Liver (tissue), 9 donors: ENCODE measurements around the gene LYSMD1. TPM values are rescaled to one million over a fixed set of nuclear protein-coding genes. Genes with fewer than 3 reads are reported as not detected.

Source experiments
- DNase-seq: peaks from one replicate; pipeline ENCODE4 v3.0.0-alpha.2; 2017; ENCODE audit warnings: low spot score
- H3K27ac ChIP-seq, 2 donors: one replicate each; pipeline ENCODE4 v1.7.0; 2013; ENCODE audit warnings: inconsistent platforms in 2 of 2, low read length in 2 of 2, control low read depth in 1 of 2, low read depth in 1 of 2, mild to moderate bottlenecking in 1 of 2
- H3K27me3 ChIP-seq, 4 donors: one replicate each; pipeline versions ENCODE4 v1.6.1 to v1.7.0; 2013; ENCODE audit warnings: low read length in 3 of 4, inconsistent platforms in 1 of 4, mild to moderate bottlenecking in 1 of 4, moderate library complexity in 1 of 4; ENCODE audit not compliant: control insufficient read depth in 4 of 4, insufficient read depth in 4 of 4
- H3K36me3 ChIP-seq, 4 donors: one replicate each; pipeline versions ENCODE4 v1.6.1 to v1.7.0; 2013; ENCODE audit warnings: low read length in 3 of 4, mild to moderate bottlenecking in 3 of 4, low read depth in 1 of 4, moderate library complexity in 1 of 4; ENCODE audit not compliant: control insufficient read depth in 4 of 4, insufficient read depth in 3 of 4
- H3K4me1 ChIP-seq, 4 donors: one replicate each; pipeline versions ENCODE4 v1.6.1 to v1.7.0; 2013; ENCODE audit warnings: low read length in 3 of 4, mild to moderate bottlenecking in 3 of 4, moderate library complexity in 1 of 4; ENCODE audit not compliant: control insufficient read depth in 4 of 4, insufficient read depth in 4 of 4
- H3K4me3 ChIP-seq, 3 donors: one replicate each; pipeline versions ENCODE4 v1.6.1 to v1.7.0; 2013; ENCODE audit warnings: low read length in 3 of 3, control low read depth in 1 of 3, low read depth in 1 of 3, mild to moderate bottlenecking in 1 of 3
- H3K9ac ChIP-seq, 2 donors: one replicate each; pipeline ENCODE4 v1.7.0; 2013; ENCODE audit warnings: low read length in 2 of 2, mild to moderate bottlenecking in 2 of 2, moderate library complexity in 2 of 2, control low read depth in 1 of 2, low read depth in 1 of 2
- H3K9me3 ChIP-seq, 4 donors: one replicate each; pipeline versions ENCODE4 v1.6.1 to v1.7.0; 2013; ENCODE audit warnings: low read length in 3 of 4; ENCODE audit not compliant: control insufficient read depth in 4 of 4
- EGR1 ChIP-seq, 2 donors: IDR thresholded peaks; 2 replicates each; pipeline ENCODE4 v1.6.1; 2016 to 2018; ENCODE audit warnings: antibody characterized with exemption in 2 of 2, low read depth in 2 of 2
- FOXA1 ChIP-seq: IDR thresholded peaks from 2 replicates; pipeline ENCODE4 v1.6.1; 2016; ENCODE audit warnings: antibody characterized with exemption
- FOXA2 ChIP-seq: IDR thresholded peaks from 2 replicates; pipeline ENCODE4 v1.6.1; 2016; ENCODE audit warnings: antibody characterized with exemption
- GABPA ChIP-seq, 2 donors: IDR thresholded peaks in 1 of 2; conservative IDR thresholded peaks in 1 of 2; 2 replicates each; pipeline ENCODE4 v1.6.1; 2016; ENCODE audit warnings: antibody characterized with exemption in 2 of 2, mild to moderate bottlenecking in 1 of 2, moderate library complexity in 1 of 2
- HNF4A ChIP-seq, 2 donors: conservative IDR thresholded peaks; 2 replicates each; pipeline ENCODE4 v1.6.1; 2016; ENCODE audit warnings: antibody characterized with exemption in 2 of 2, mild to moderate bottlenecking in 2 of 2
- HNF4G ChIP-seq: IDR thresholded peaks from 2 replicates; pipeline ENCODE4 v1.6.1; 2016; ENCODE audit warnings: antibody characterized with exemption
- JUND ChIP-seq, 2 donors: IDR thresholded peaks; 2 replicates each; pipeline ENCODE4 v1.6.1; 2016; ENCODE audit warnings: antibody characterized with exemption in 2 of 2
- NR2F2 ChIP-seq: IDR thresholded peaks from 2 replicates; pipeline ENCODE4 v1.6.1; 2016; ENCODE audit warnings: antibody characterized with exemption
- RAD21 ChIP-seq, 2 donors: IDR thresholded peaks; 2 replicates each; pipeline ENCODE4 v1.6.1; 2016; ENCODE audit warnings: antibody characterized with exemption in 2 of 2, mild to moderate bottlenecking in 2 of 2
- RXRA ChIP-seq, 2 donors: IDR thresholded peaks; 2 replicates each; pipeline ENCODE4 v1.6.1; 2017 to 2018; ENCODE audit warnings: antibody characterized with exemption in 2 of 2, mild to moderate bottlenecking in 1 of 2
- SP1 ChIP-seq: IDR thresholded peaks from 2 replicates; pipeline ENCODE4 v1.6.1; 2018; ENCODE audit warnings: antibody characterized with exemption, mild to moderate bottlenecking
- TAF1 ChIP-seq: conservative IDR thresholded peaks from 2 replicates; pipeline ENCODE4 v1.6.1; 2016; ENCODE audit warnings: antibody characterized with exemption, mild to moderate bottlenecking
- YY1 ChIP-seq: IDR thresholded peaks from 2 replicates; pipeline ENCODE4 v1.6.1; 2016; ENCODE audit warnings: antibody characterized with exemption, mild to moderate bottlenecking
- WGBS: extraction: QIAGEN DNeasy Blood & Tissue Kit; methylation state at CpG from one replicate; pipeline ENCODE4 v1.1.7; 2013; 5-methylcytosine and 5-hydroxymethylcytosine counted together
- polyA plus RNA-seq, 2 donors: library from polyadenylated mRNA; stranded (reverse) in 1 of 2; unstranded in 1 of 2; fragments of 200-250 nt in 1 of 2; fragments of >200 nt in 1 of 2; fragmentation: Nextera tagmentation in 1 of 2; extraction: Ambion mirVana in 1 of 2; gene quantifications; one replicate each; pipeline versions ENCODE4 v1.2.1 to v1.2.3, GENCODE V29; 2013 to 2015
- total RNA-seq, 2 donors: library from RNA; depleted of rRNA; stranded (reverse); fragments of >200 nt; gene quantifications; one replicate each; pipeline ENCODE4 v1.2.3, GENCODE V29; 2014
- TF ChIP-seq, protein P1 (sequence below): IDR thresholded peaks from 2 replicates; pipeline ENCODE4 v1.6.1; 2016; ENCODE audit warnings: antibody characterized with exemption
- TF ChIP-seq, protein P2 (sequence below): fragments of 150-350 bp; IDR thresholded peaks from 2 replicates; pipeline ENCODE4 v1.5.1; 2017; ENCODE audit warnings: improper control_type of control experiment, low read depth, low read length; ENCODE audit not compliant: missing input control
- TF ChIP-seq, protein P3 (sequence below): IDR thresholded peaks from 2 replicates; pipeline ENCODE4 v1.6.1; 2016; ENCODE audit warnings: antibody characterized with exemption
- TF ChIP-seq, protein P4 (sequence below): IDR thresholded peaks from 2 replicates; pipeline ENCODE4 v1.6.1; 2016; ENCODE audit warnings: antibody characterized with exemption, mild to moderate bottlenecking
- TF ChIP-seq, protein P5 (sequence below): IDR thresholded peaks from 2 replicates; pipeline ENCODE4 v1.6.1; 2016; ENCODE audit warnings: antibody characterized with exemption
- donor health status: healthy.
- donor health status: healthy.
- donor health status: healthy.
- donor health status: healthy.
- donor health status: healthy.

LYSMD1 gene
- total and polyA plus RNA-seq, 4 donors: 2.8 to 5.3 (median 3.9) TPM

DNA sequence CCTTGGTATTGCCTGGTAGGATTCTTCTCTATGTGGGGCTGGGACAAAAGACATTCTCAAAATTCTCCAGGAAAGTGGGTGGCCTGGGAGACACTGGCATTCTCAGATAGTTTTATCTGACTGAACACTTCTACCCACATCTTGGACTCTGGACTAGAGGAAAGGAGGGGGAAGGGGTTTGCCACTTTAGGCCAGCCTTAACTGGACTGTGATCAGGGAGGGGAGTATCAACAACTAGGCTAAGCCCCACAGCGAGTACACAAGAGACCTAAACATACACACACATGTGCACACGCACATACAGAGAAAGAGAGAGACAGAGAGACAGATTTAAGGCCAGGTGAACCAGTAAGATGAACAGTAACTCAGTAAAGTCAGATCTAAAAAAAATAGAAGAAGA, 18.0 kb downstream of the LYSMD1 start (continued):
- TF ChIP-seq, protein P1, sequence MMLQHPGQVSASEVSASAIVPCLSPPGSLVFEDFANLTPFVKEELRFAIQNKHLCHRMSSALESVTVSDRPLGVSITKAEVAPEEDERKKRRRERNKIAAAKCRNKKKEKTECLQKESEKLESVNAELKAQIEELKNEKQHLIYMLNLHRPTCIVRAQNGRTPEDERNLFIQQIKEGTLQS: no peak
- TF ChIP-seq RXRA (IDR thresholded peaks at IDR 0.05): no peak
- no peak for TF ChIP-seq EGR1 (IDR thresholded peaks at IDR 0.05; ENCODE audit: low read depth in 2 of 2)
- TF ChIP-seq RAD21 (IDR thresholded peaks at IDR 0.05): no peak

DNA sequence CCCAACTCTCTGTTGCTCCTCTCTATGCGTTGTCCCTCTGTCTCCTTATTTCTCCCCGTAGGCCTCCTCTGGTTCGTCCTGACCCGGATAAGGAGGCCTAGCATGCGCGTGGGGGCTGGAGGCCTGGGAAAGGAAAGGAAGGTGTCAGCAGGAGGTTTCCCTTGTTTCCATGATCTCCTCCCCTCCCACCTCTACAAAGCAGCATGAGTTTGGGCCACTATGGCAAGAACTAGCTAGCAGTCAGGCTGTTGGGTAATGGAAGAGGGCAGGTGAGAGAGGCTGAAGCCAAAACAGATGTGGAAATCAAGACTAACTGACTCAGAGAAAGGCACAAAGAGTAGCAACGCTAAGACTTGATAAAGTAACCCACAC, 18.6 kb downstream of the LYSMD1 start:
- Histone ChIP-seq H3K9ac (peak overlapping the region in 1 of 2 donors; percentile 12), H3K36me3 (peaks cover 0 to 2% (median 0%) of the 10 kb centered on the region in 4 donors), H3K9me3 (no peaks in the 10 kb centered on the region), H3K4me1 (peaks cover 0 to 25% (median 16%) of the 10 kb centered on the region in 4 donors), H3K4me3 (peak overlapping the region; percentile 64 to 68 (median 65)), H3K27me3 (no peaks in the 10 kb centered on the region), H3K27ac (peak overlapping the region; percentile 40 to 75)
- DNase-seq: no peak
- 12% methylated on average over 7 of the region's 7 CpGs for WGBS
- TF ChIP-seq RAD21 (IDR thresholded peaks at IDR 0.05) (no peak), JUND (IDR thresholded peaks at IDR 0.05) (no peak), YY1 (no peak)
- TF ChIP-seq, protein P2, sequence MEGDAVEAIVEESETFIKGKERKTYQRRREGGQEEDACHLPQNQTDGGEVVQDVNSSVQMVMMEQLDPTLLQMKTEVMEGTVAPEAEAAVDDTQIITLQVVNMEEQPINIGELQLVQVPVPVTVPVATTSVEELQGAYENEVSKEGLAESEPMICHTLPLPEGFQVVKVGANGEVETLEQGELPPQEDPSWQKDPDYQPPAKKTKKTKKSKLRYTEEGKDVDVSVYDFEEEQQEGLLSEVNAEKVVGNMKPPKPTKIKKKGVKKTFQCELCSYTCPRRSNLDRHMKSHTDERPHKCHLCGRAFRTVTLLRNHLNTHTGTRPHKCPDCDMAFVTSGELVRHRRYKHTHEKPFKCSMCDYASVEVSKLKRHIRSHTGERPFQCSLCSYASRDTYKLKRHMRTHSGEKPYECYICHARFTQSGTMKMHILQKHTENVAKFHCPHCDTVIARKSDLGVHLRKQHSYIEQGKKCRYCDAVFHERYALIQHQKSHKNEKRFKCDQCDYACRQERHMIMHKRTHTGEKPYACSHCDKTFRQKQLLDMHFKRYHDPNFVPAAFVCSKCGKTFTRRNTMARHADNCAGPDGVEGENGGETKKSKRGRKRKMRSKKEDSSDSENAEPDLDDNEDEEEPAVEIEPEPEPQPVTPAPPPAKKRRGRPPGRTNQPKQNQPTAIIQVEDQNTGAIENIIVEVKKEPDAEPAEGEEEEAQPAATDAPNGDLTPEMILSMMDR: no peak

DNA sequence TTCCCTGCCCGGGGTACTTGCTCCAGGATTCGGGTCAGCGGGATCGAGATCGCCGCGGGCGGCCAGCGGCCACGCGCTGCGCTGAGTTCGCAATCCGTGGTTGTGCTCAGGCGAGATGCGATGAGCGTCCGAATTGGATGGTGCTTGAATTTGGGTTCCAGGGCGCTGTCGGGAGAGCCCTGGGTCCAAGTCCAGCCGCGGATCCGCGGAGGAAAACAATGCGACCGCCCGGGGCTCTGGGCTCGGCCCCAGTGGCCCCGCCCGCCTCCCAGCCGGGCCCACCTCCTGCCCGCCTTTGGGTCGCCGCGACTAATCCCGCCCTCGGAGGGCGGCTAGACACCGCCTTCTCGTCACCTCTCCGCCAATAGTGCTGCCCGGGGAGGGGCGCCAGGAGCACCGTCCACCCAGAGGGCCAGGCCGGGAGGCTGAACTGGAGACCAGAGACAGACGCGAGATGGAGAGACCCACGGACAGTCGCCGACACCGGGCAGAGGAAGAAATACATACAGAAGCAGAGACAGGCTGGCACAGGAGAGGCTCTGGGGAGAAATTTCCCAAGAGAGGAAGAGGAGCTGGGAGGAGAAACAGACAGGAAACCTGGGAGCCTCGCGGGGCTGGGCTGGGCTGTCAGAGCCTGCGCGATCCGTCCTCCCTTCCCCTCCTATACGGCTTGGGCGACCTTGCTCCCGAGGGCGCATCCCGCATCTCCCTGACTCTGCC, 19.1 kb downstream of the LYSMD1 start, which contains the start of gene SEMA6C:
SEMA6C (minus strand) TSS at position 220 of the 720 bp plus-strand sequence. CDS start 4,010 bp downstream, outside the sequence.
- under 1% methylated on average over 61 of the region's 61 CpGs for WGBS
- Histone ChIP-seq H3K27ac (peak within 1 kb of the TSS; percentile 40 to 75), H3K36me3 (peaks cover 0 to 2% (median 0%) of the 10 kb centered on the region in 4 donors), H3K4me3 (peak within 1 kb of the TSS; percentile 64 to 82 (median 65)), H3K9ac (peak within 1 kb of the TSS in 1 of 2 donors; percentile 12), H3K9me3 (no peaks in the 10 kb centered on the region), H3K4me1 (peaks cover 0 to 25% (median 16%) of the 10 kb centered on the region in 4 donors), H3K27me3 (no peaks in the 10 kb centered on the region)
- peak; percentile 33 for TF ChIP-seq FOXA1
- no peak for TF ChIP-seq FOXA2
- TF ChIP-seq, protein P3, sequence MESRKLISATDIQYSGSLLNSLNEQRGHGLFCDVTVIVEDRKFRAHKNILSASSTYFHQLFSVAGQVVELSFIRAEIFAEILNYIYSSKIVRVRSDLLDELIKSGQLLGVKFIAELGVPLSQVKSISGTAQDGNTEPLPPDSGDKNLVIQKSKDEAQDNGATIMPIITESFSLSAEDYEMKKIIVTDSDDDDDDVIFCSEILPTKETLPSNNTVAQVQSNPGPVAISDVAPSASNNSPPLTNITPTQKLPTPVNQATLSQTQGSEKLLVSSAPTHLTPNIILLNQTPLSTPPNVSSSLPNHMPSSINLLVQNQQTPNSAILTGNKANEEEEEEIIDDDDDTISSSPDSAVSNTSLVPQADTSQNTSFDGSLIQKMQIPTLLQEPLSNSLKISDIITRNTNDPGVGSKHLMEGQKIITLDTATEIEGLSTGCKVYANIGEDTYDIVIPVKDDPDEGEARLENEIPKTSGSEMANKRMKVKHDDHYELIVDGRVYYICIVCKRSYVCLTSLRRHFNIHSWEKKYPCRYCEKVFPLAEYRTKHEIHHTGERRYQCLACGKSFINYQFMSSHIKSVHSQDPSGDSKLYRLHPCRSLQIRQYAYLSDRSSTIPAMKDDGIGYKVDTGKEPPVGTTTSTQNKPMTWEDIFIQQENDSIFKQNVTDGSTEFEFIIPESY: no peak
- TF ChIP-seq, protein P1: no peak
- TF ChIP-seq RXRA (IDR thresholded peaks at IDR 0.05): peak; percentile 7 to 20
- TF ChIP-seq GABPA (IDR thresholded peaks at IDR 0.05 in 1 of 2, conservative IDR thresholded peaks at IDR 0.05 in 1 of 2): peak in 1 of 2 donors; percentile 27
- TF ChIP-seq, protein P2: no peak
- TF ChIP-seq, protein P4, sequence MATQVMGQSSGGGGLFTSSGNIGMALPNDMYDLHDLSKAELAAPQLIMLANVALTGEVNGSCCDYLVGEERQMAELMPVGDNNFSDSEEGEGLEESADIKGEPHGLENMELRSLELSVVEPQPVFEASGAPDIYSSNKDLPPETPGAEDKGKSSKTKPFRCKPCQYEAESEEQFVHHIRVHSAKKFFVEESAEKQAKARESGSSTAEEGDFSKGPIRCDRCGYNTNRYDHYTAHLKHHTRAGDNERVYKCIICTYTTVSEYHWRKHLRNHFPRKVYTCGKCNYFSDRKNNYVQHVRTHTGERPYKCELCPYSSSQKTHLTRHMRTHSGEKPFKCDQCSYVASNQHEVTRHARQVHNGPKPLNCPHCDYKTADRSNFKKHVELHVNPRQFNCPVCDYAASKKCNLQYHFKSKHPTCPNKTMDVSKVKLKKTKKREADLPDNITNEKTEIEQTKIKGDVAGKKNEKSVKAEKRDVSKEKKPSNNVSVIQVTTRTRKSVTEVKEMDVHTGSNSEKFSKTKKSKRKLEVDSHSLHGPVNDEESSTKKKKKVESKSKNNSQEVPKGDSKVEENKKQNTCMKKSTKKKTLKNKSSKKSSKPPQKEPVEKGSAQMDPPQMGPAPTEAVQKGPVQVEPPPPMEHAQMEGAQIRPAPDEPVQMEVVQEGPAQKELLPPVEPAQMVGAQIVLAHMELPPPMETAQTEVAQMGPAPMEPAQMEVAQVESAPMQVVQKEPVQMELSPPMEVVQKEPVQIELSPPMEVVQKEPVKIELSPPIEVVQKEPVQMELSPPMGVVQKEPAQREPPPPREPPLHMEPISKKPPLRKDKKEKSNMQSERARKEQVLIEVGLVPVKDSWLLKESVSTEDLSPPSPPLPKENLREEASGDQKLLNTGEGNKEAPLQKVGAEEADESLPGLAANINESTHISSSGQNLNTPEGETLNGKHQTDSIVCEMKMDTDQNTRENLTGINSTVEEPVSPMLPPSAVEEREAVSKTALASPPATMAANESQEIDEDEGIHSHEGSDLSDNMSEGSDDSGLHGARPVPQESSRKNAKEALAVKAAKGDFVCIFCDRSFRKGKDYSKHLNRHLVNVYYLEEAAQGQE: peak; percentile 86
- no peak for TF ChIP-seq NR2F2
- TF ChIP-seq RAD21 (IDR thresholded peaks at IDR 0.05): peak in 1 of 2 donors; percentile 35
- TF ChIP-seq EGR1 (IDR thresholded peaks at IDR 0.05; ENCODE audit: low read depth in 2 of 2): no peak
- TF ChIP-seq YY1: peak; percentile 57
- peak; percentile 90 for TF ChIP-seq TAF1
- TF ChIP-seq JUND (IDR thresholded peaks at IDR 0.05): no peak
- peak; percentile 68 for TF ChIP-seq SP1
- TF ChIP-seq, protein P5, sequence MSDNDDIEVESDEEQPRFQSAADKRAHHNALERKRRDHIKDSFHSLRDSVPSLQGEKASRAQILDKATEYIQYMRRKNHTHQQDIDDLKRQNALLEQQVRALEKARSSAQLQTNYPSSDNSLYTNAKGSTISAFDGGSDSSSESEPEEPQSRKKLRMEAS: no peak
- TF ChIP-seq HNF4G: no peak
- peak; percentile 53 to 79 for TF ChIP-seq HNF4A (conservative IDR thresholded peaks at IDR 0.05)
- DNase-seq: peak; percentile 92
